Measurements from ENCODE around the gene YPEL3. TPM values are rescaled to one million over a fixed set of nuclear protein-coding genes. Genes with fewer than 3 reads are reported as not detected.

Gene YPEL3
- total RNA-seq, 1 experiment from 2014 or later, result 52.7 TPM

DNA sequence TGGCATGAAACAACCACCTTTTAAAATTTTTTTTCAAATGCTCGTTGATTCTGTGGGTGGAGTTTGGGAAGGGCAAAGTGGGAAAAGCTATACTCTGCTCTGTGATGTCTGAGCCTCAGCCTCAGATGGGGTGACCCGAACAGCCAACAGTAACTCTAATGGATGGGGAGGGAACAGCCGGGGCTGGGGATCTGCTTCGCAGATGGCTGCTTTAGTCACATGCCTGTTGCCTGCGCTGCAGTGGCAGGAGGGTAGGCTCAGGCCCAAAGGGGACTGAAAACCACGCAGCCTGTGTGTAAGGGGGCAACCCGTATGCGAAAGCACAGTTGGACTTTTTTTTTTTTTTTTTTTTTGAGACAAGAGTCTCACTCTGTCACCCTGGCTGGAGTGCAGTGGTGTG lies 41.9 kb upstream of the YPEL3 start (continued):
- TF ChIP-seq, protein P1, sequence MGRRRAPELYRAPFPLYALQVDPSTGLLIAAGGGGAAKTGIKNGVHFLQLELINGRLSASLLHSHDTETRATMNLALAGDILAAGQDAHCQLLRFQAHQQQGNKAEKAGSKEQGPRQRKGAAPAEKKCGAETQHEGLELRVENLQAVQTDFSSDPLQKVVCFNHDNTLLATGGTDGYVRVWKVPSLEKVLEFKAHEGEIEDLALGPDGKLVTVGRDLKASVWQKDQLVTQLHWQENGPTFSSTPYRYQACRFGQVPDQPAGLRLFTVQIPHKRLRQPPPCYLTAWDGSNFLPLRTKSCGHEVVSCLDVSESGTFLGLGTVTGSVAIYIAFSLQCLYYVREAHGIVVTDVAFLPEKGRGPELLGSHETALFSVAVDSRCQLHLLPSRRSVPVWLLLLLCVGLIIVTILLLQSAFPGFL (CRISPR knock-in tag; IDR thresholded peaks at IDR 0.05; ENCODE audit: borderline replicate concordance), result no peak
- TF ChIP-seq STAT6 (CRISPR knock-in tag; conservative IDR thresholded peaks at IDR 0.05; ENCODE audit: low read depth) (no peak), ARID4B (CRISPR knock-in tag; IDR thresholded peaks at IDR 0.05; ENCODE audit: borderline replicate concordance) (no peak), JUN (CRISPR knock-in tag; IDR thresholded peaks at IDR 0.05) (no peak), AR (CRISPR knock-in tag; IDR thresholded peaks at IDR 0.05) (no peak), HMGA2 (CRISPR knock-in tag; IDR thresholded peaks at IDR 0.05) (no peak), ZNF219 (CRISPR knock-in tag; IDR thresholded peaks at IDR 0.05; ENCODE audit: borderline replicate concordance) (no peak), ZNF416 (CRISPR knock-in tag; IDR thresholded peaks at IDR 0.05) (no peak)
- TF ChIP-seq, protein P2, sequence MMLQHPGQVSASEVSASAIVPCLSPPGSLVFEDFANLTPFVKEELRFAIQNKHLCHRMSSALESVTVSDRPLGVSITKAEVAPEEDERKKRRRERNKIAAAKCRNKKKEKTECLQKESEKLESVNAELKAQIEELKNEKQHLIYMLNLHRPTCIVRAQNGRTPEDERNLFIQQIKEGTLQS (CRISPR knock-in tag; conservative IDR thresholded peaks at IDR 0.05), result no peak
- TF ChIP-seq, protein P3, sequence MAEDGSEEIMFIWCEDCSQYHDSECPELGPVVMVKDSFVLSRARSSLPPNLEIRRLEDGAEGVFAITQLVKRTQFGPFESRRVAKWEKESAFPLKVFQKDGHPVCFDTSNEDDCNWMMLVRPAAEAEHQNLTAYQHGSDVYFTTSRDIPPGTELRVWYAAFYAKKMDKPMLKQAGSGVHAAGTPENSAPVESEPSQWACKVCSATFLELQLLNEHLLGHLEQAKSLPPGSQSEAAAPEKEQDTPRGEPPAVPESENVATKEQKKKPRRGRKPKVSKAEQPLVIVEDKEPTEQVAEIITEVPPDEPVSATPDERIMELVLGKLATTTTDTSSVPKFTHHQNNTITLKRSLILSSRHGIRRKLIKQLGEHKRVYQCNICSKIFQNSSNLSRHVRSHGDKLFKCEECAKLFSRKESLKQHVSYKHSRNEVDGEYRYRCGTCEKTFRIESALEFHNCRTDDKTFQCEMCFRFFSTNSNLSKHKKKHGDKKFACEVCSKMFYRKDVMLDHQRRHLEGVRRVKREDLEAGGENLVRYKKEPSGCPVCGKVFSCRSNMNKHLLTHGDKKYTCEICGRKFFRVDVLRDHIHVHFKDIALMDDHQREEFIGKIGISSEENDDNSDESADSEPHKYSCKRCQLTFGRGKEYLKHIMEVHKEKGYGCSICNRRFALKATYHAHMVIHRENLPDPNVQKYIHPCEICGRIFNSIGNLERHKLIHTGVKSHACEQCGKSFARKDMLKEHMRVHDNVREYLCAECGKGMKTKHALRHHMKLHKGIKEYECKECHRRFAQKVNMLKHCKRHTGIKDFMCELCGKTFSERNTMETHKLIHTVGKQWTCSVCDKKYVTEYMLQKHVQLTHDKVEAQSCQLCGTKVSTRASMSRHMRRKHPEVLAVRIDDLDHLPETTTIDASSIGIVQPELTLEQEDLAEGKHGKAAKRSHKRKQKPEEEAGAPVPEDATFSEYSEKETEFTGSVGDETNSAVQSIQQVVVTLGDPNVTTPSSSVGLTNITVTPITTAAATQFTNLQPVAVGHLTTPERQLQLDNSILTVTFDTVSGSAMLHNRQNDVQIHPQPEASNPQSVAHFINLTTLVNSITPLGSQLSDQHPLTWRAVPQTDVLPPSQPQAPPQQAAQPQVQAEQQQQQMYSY (CRISPR knock-in tag; IDR thresholded peaks at IDR 0.05), result no peak
- TF ChIP-seq, protein P4, sequence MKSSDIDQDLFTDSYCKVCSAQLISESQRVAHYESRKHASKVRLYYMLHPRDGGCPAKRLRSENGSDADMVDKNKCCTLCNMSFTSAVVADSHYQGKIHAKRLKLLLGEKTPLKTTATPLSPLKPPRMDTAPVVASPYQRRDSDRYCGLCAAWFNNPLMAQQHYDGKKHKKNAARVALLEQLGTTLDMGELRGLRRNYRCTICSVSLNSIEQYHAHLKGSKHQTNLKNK (CRISPR knock-in tag; IDR thresholded peaks at IDR 0.05), result no peak

All from WTC11 (cell line).